Esophagus squamous epithelium (tissue), 5 donors: ENCODE measurements around the gene RCL1. TPM values are rescaled to one million over a fixed set of nuclear protein-coding genes. Genes with fewer than 3 reads are reported as not detected.

Experiments
- DNase-seq: peaks from one replicate; lab custom pipeline; 2025; lab: John Stamatoyannopoulos, UW
- H3K27ac ChIP-seq, 4 donors: fragments of 200-600 bp; sonication (generic); one replicate each; pipeline ENCODE4 v1.5.1; 2016 to 2019; ENCODE audit warnings: mild to moderate bottlenecking in 1 of 4
- H3K27me3 ChIP-seq, 4 donors: fragments of 200-600 bp; sonication (generic); 1 replicate in 3 of 4; 2 replicates in 1 of 4; pipeline versions ENCODE4 v1.5.1 to v1.6.0; 2017 to 2021; ENCODE audit warnings: antibody characterized with exemption in 1 of 4
- H3K36me3 ChIP-seq, 3 donors: fragments of 200-600 bp; sonication (generic); one replicate each; pipeline ENCODE4 v1.5.1; 2016 to 2019
- H3K4me1 ChIP-seq, 3 donors: fragments of 200-600 bp; sonication (generic); one replicate each; pipeline ENCODE4 v1.5.1; 2017 to 2019
- H3K4me3 ChIP-seq, 4 donors: fragments of 200-600 bp; sonication (generic); 1 replicate in 3 of 4; 2 replicates in 1 of 4; pipeline ENCODE4 v1.5.1; 2016 to 2019; ENCODE audit warnings: mild to moderate bottlenecking in 2 of 4, moderate library complexity in 1 of 4
- H3K9me3 ChIP-seq, 3 donors: fragments of 200-600 bp; sonication (generic); one replicate each; pipeline ENCODE4 v1.5.1; 2016 to 2019
- POLR2A ChIP-seq, 4 donors: fragments of 450-650 bp; IDR thresholded peaks; one replicate each; pipeline ENCODE4 v1.6.1; 2017; ENCODE audit warnings: antibody characterized with exemption in 4 of 4, mild to moderate bottlenecking in 4 of 4, moderate library complexity in 3 of 4
- WGBS, 2 donors: methylation state at CpG; one replicate each; pipeline ENCODE4 v1.1.5; 2018; 5-methylcytosine and 5-hydroxymethylcytosine counted together
- intact Hi-C: fragments of 100-400 bp; cut with DNase I; formaldehyde crosslinking; loops from one replicate; pipeline ENCODE4 v1.15.0; 2022
- total RNA-seq, 4 donors: library from RNA; depleted of rRNA; stranded (reverse); fragments of >200 nt; gene quantifications; one replicate each; pipeline ENCODE4 v1.1.0, GENCODE V29; 2016
- TF ChIP-seq, protein P1 (sequence below), 6 experiments: fragments of 450-650 bp in 4 of 6; fragments of 200-600 bp in 2 of 6; sonication (generic) in 2 of 6; IDR thresholded peaks; one replicate each; pipeline ENCODE4 v1.5.1; 2016 to 2019; ENCODE audit warnings: antibody characterized with exemption in 6 of 6, mild to moderate bottlenecking in 4 of 6, moderate library complexity in 4 of 6
- donor health status: DM: yes; HTN: yes; CAD: no.

Gene RCL1
- total RNA-seq, 4 donors from 2014 or later, result 13.8 to 28.0 (median 16.5) TPM

- no peak for TF ChIP-seq POLR2A (IDR thresholded peaks at IDR 0.05)
- TF ChIP-seq, protein P1, sequence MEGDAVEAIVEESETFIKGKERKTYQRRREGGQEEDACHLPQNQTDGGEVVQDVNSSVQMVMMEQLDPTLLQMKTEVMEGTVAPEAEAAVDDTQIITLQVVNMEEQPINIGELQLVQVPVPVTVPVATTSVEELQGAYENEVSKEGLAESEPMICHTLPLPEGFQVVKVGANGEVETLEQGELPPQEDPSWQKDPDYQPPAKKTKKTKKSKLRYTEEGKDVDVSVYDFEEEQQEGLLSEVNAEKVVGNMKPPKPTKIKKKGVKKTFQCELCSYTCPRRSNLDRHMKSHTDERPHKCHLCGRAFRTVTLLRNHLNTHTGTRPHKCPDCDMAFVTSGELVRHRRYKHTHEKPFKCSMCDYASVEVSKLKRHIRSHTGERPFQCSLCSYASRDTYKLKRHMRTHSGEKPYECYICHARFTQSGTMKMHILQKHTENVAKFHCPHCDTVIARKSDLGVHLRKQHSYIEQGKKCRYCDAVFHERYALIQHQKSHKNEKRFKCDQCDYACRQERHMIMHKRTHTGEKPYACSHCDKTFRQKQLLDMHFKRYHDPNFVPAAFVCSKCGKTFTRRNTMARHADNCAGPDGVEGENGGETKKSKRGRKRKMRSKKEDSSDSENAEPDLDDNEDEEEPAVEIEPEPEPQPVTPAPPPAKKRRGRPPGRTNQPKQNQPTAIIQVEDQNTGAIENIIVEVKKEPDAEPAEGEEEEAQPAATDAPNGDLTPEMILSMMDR (IDR thresholded peaks at IDR 0.05), result no peak
- H3K27me3 ChIP-seq, result no peaks in the 10 kb centered on the region
- H3K36me3 ChIP-seq, result peaks cover 0 to 32% (median 0%) of the 10 kb centered on the region in 3 donors
- H3K4me1 ChIP-seq, result peaks cover 0 to 27% (median 3%) of the 10 kb centered on the region in 3 donors
- DNase-seq, result no peak
- no peak overlapping the region for H3K4me3 ChIP-seq
- peak overlapping the region in 1 of 4 donors; percentile 49 for H3K27ac ChIP-seq
- 73 to 78% methylated on average over 6 of the region's 7 CpGs for WGBS, 2 donors
- H3K9me3 ChIP-seq, result no peaks in the 10 kb centered on the region
- intact Hi-C loops, result no loop called here
These were observed 40.2 kb downstream of the RCL1 start for GRCh38 chr9:4832786-4833579.

GRCh38 chr9:4833781-4834560, 41.2 kb downstream of the RCL1 start:
- TF ChIP-seq, protein P1 (IDR thresholded peaks at IDR 0.05), result no peak
- no peak for TF ChIP-seq POLR2A (IDR thresholded peaks at IDR 0.05)
- Histone ChIP-seq H3K27me3 (no peaks in the 10 kb centered on the region), H3K4me1 (peaks cover 0 to 28% (median 3%) of the 10 kb centered on the region in 3 donors), H3K27ac (peak overlapping the region in 1 of 4 donors; percentile 37), H3K36me3 (peaks cover 0 to 32% (median 0%) of the 10 kb centered on the region in 3 donors), H3K4me3 (no peak overlapping the region), H3K9me3 (no peaks in the 10 kb centered on the region)
- intact Hi-C loops, result no loop called here
- 88 to 89% methylated on average over 11 of the region's 11 CpGs for WGBS, 2 donors
- DNase-seq, result no peak

GRCh38 chr9:4836676-4837075, 43.9 kb downstream of the RCL1 start:
- Histone ChIP-seq H3K36me3 (peaks cover 0 to 36% (median 0%) of the 10 kb centered on the region in 3 donors), H3K4me1 (peaks cover 0 to 32% (median 3%) of the 10 kb centered on the region in 3 donors), H3K4me3 (no peak overlapping the region), H3K27me3 (no peaks in the 10 kb centered on the region), H3K9me3 (no peaks in the 10 kb centered on the region), H3K27ac (no peak overlapping the region)
- TF ChIP-seq, protein P1 (IDR thresholded peaks at IDR 0.05), result no peak
- TF ChIP-seq POLR2A (IDR thresholded peaks at IDR 0.05), result no peak
- intact Hi-C loops, result no loop called here
- 89 to 98% methylated on average over 3 of the region's 3 CpGs for WGBS, 2 donors
- DNase-seq, result no peak

- DNase-seq, result no peak
- TF ChIP-seq, protein P1 (IDR thresholded peaks at IDR 0.05), result no peak
- no peak for TF ChIP-seq POLR2A (IDR thresholded peaks at IDR 0.05)
- no peaks in the 10 kb centered on the region for H3K9me3 ChIP-seq
- H3K4me1 ChIP-seq, result peaks cover 0 to 32% (median 3%) of the 10 kb centered on the region in 3 donors
- intact Hi-C loops, result no loop called here
- H3K4me3 ChIP-seq, result no peak overlapping the region
- 68 to 74% methylated on average over 6 of the region's 6 CpGs for WGBS, 2 donors
- H3K27ac ChIP-seq, result peak overlapping the region in 2 of 4 donors; percentile 20 to 39
- H3K27me3 ChIP-seq, result no peaks in the 10 kb centered on the region
- peaks cover 0 to 44% (median 0%) of the 10 kb centered on the region in 3 donors for H3K36me3 ChIP-seq
These were observed 44.8 kb downstream of the RCL1 start for GRCh38 chr9:4837261-4838188.
